ENCODE measurements around the gene AUH.

The AUH gene

DNA sequence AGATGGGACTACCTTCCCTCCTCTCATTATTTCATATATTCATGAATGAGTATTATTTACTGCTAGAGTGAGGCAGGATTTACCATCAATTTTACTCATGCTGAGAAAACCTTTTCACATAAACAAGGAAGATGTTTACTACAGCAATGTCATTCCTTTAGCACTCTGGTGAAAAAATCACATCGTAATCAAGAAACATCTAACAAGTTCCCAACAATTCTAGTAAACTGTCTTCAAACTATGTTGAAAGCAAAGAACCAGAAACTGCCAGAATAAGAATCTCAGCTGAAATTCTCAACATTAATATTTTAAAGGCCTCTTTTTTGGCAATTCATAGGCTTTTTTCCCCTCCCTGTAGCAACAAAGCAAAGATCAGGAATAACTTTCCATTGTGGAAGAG is 28.2 kb downstream of the AUH start:
- no peak for DNase-seq

DNA sequence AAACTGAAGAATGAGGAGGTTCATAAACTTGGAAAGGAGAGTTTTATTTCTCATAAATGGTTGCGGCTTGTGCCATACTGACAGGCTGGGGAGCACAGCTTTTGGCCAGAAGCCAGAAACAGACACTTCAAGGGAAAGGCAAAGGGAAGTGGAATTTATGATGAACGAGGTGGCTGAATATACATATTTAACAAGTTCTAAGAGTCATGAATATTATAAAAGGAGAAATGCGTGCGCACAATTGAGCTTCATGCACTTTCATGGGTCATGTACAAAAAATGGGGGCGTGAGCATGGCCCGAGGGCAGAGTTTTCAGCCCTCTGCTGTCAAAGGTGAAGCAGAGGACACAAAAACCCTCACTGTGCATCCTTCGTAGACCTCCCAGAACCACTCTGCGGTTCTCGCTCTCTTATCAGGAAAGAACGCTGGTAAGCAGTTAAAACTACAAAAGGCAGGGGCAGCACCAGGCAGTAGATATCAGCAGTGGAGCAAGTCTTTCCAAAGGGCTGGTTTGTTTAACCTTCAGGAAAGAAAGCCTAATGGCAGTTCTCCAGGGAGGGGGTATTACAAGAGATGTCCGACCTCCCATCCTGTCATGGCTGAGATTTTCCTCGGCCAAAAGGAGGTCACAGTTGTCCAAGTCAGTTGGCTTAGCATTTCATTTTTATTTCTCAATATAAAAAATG is 29.0 kb downstream of the AUH start:
- no peak for DNase-seq

DNA sequence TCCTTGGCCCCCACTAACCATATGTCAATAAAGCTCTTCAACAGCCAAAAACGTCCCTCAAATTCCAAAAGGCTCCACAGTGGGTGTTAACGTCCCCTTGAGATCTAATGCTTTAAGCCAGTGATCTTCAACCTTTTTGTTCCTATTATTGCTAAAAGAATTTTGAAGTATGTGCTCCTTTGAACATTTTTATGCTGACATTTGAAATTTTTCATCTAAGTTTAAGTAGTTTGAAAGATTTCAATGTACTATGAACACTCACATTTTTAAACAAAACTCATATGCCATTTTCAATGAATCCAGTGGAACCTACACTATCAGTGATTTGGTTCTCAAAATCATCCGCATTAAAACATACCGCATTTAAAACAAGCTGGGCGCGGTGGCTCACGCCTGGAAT is 29.9 kb downstream of the AUH start:
- DNase-seq: no peak

DNA sequence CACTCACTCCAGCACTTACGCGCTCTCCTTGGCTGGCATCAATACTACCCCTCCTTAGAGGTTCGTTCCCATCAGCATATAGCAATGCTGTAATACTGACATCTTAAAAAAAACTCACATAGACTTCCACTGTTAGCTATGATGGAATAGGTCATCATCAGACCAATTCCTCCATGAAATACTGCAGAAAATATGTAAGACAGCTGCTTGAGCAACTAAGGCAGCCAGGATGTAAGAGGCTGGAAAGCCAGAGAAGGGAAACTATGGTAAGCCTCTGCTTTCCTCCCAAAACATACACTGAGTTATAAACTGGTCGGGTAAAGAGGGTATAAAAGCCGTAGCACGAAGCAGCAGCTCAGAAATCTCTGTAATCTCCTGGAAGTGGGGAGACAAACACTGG is 33.5 kb downstream of the AUH start:
- no peak for DNase-seq

DNA sequence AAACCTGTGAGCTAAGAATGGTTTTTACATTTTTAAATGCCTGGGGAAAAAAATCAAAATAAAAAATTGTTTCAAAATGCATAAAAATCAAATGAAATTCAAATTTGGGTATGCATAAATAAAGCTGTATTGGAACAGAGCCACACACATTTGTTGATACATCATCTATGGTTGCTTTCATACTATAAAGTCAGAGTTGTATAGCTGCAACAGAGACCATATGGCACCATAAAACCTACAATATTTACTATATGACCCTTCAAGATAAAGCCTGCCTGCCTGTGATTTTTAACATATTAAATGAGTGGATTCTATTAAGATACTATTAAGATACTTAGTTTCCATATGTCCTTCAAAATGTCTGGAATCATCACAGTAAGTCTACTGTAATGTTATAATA is 40.0 kb downstream of the AUH start:
- DNase-seq: no peak

DNA sequence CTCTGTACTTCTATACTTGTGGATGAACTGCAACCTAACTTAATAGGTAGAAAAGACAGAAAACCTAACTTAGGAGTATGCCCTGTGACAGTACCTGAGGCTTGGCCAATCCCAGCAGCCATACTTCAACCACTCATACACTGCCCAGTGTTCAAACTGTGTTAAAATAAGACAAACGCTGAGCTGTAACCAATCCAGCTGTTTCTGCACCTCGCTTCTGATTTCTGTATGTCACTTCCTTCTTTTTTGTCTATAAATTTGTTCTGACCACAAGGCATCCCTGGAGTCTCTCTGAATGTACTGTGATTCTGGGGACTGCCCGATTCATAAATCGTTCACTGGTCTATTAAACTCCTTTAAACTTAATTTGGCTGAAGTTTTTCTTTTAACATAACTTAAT is 41.4 kb downstream of the AUH start:
- no peak for DNase-seq

DNA sequence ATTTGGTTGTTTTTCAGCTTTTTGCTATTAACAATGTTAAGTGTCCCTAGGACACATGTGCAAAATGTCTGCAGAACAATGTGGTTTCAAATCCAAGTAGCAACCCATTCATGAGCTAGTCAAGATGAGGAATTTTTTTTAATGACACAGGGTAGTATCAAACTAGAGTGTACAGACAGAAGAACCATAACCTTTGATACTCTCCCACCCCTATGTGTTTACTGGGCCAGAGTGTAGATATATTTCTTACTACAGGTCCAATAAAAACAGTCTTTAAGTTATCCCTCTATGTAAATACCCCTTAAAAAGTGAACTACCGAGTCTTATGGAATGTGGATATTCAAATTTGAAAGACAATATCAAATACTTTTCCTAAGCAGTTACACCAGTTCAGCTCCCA is 45.6 kb downstream of the AUH start:
- DNase-seq: no peak

DNA sequence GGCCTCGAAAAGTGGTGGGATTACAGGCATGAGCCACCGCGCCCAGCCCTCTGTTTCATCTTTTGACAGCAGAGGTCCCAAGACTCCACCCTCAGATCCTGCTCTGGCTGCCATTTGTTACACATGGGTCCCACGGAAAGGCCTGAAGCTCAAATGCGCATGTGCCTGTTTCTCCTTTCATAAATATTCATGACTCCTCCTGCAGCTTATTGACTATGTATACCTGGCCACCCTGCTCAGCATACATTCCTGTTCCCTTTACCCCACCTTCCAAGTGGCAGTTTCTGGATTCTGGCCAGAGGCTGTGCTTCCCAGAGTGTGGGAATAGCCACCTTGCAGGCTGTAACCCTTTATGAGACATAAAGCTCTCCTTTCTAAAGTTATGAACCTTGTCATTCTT is 46.5 kb downstream of the AUH start:
- no peak for DNase-seq

DNA sequence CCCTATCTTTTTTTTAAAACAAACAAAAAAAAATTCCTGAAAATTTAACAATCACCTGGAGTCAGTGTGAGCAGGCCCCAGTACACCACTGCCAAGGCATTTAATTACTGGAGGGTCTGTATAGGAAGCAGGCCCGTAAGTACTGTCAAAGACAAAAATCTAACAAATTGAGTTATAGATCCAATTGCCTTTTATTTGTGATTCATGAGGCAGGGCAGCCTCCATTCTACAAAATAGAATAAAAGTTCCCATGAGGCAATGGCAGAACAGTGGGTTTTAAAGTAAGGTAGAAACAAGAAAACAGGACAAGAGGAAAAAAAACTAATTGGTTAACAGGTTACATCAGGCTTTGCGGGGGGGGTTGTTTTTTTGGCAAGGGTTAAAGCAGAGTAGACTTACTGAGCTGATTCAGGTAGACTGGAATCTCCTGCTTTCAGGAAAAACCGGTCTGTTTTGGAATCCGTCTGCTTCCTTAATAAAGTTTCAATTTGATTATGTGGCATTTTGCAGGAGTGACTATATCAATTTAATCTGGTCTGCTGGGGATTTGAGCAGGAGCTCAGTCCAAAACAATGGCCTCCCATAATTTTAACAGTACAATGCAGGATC is 48.9 kb downstream of the AUH start:
- no peak for DNase-seq

DNA sequence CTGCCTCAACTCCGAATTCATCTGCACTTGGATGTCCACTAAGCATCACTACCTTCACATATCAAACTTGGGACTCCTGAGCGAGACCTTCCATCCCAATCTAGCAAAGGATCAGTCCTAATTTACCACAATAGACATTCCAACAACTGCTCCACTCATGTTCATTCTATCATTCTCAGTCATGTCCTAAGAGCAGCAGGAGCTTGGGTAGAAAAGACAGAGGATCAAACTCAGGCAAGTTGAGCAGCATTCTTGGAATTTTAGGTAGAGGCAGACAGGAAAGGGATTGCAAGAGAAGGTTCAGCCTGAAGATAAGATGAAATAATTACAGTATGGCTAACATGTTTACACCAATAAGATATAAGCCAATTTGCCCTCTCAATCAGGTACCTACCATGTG is 51.7 kb downstream of the AUH start:
- DNase-seq: no peak

DNA sequence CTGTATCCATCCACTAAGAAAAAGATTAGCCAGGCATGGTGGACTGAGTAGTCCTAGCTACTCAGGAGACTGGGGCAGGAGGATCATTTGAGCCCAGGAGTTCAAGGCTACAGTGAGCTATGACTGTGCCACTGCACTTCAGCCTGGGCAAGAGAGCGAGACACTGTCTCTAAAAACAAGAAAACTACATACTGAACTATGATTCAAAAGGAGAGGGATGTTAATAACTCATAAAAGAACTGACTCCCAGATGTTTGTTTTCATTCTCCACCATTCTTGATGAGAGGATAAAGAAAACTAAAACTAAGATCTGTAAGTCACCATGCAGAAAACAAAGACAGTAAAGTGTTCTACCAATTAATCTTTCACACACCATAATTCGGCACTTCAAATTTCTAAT is 53.5 kb downstream of the AUH start:
- DNase-seq: no peak

DNA sequence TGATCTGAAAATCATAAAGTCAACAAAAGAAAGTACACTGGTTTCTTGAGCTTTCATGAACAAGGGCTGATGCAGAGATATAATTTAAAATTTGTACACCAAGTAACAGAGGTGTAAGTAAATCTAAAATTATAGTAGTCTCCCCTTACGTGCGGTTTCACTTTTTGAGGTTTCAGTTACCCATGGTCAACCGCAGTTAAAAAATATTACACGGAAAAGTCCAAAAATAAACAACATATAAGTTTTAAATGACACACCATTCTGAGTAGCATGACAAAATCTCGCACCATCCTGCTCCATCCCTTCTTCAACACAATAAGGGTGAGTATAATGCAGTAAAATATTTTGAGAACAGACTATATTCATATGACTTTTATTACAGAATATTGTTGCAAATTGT is 54.4 kb downstream of the AUH start:
- no peak for DNase-seq

DNA sequence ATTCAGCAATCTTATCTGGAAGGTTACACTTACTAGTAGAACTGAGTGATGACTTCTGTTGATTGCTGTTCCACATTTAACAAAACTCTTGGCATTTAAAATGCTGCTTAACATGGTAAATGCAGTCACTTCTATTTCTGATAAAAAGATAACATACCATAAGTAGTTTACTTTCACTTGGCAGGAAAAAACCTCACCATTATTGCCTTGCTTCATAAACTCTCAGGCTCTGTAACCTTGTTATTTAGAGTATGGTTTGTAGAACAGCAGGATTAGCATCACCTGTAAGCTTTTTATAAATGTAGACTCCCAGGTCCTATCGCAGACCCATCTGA is 55.5 kb downstream of the AUH start:
- no peak for DNase-seq

DNA sequence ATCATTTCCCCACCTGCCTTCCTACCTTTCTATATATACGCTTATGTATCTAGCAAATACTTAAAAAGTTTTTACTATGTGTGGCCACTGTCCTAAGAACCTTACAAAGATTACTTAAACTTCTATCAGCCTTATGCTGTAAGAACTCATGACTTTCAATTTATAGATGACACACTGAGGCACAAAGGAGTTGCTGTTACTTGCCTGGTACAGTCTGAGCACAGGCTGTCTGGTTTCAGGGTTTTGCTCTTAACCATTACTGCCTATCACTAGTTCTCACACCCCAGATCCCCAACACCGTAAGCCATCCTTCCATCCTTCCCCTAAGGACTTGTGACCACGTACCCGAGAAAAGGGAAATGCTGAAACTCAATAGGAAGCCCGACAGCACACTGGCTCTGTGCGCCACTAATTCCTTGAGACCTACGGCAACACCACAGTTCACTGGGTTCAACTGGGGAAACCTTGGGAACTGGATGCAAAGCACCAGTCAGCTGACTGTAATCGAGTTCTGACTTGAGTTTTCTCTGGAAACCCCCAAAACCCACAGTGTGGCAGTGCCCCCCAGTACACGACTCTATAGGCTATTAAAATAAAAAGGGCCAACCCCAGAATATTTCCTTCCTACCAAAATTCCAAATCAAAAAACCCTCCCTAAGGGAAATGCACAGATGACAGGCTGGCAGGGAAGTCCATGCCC is 56.0 kb downstream of the AUH start:
- no peak for DNase-seq

DNA sequence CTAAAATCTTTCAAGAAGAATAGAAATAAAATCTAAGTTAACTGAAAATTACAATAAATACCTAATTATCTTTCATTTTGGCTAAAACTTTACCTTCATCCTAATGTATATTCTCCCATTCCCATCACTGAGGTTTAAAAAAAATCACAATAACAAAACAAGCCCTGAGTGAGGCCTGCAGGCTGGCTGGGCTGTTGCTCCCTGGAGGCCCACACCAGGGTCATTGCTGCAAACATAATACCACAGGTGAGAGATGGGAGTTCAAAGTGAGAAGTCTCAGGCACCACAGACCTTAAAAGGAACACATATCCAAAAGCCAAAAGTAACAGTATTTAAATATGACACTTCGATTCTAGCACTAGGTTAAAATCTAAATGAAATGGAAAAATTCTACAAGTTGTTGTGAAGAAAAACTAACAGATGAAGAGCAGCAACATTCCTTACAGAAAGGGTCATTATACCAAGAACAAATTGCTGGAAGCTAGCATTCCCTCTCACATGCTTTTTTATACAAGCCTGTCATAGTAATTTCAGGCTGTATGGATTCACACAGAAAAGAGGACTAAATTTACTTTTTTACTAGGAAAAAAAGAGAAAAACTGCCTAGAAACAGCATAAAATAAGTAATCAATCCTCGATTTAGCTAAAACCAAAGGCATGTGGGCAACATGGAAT is 57.8 kb downstream of the AUH start:
- no peak for DNase-seq

DNA sequence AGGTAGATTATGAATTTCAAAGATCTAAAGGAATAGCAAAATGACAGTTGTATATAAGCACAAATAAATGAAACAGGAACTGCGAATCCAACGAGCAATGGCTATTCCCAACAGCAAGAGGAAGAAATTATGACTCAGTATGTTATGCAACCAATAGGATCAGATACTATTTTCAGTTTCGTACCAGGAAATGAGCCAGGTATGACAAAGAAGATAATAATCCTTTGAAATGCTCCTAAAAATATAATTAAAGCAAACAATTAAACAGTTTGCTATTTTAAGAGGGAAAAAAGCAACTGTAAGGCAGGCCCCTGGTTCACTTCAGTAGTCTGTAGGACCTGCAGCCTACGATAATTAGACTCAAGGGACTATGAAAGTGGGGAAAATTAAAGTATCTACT is 58.9 kb downstream of the AUH start:
- no peak for DNase-seq

DNA sequence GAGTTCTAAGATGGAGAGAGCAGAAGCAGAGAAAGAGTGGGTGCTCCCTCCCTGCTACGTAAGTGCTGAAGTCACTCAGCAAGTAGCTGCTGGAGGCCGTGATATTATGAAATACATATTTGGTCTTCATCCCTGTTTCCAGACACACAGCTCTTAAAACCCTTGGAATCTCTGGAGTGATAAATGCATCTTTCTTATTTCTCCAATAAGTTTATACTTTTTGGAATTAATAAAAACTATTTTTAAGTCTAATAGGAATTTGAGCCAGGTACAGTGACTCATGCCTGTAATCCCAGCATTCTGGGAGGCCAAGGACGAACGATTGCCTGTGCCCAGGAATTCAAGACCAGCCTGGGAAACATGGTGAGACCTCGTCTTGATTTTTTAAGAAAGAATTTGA is 60.6 kb downstream of the AUH start:
- no peak for DNase-seq

DNA sequence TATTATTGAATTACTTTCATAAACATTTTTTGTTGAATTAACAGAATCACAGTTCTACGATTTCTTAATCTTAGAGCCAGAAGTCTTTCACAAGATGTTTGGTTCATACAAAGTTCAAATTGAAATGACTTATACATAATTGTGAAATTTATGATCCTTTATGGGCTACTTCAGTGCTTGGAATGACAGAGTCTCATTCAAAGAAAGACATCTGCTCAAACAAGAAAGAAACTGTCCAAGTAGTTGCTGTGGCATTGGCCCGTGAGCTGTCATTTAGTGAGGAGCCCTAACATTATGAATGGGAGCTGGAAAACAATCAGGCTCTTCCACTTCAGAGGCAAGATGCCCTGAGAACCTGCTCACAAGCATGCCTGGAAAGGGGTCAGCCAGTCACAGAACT is 63.4 kb downstream of the AUH start:
- no peak for DNase-seq

DNA sequence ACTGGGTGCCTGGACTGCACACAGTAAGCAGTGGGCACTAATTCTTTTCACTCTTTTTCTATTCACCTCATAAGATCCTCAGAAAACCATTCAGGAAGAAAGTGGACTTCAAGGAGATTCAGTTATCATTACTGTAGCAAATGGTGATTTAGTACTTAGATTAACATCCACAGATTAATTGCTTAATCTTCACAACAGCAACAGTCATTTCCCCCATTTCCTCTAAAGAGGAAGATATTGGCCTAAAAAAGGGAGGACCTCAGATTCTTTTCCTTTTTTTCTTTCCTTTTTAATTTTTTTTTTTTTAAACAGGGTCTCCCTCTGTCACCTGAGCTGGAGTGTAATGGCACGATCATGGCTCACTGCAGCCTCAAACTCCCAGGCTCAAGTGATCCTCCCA is 64.4 kb downstream of the AUH start:
- DNase-seq: no peak

DNA sequence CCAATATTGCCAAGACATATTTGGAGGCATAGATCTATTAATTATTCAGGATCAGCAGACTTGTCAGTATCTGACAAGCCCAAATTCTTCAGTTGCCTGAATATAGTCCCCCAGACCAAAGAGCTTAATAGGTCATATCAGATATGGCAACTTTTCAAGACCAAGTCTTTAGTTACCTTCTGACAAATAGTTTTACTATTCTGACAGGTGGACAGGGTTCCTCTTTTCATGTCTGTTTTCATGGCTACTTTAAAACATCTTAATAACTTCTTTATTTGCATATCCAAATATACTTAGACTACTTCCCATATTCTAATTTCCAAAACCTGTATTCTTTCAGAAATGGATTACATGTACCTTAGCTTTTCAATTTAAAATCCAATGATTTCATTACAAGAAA is 65.4 kb downstream of the AUH start:
- DNase-seq: no peak

DNA sequence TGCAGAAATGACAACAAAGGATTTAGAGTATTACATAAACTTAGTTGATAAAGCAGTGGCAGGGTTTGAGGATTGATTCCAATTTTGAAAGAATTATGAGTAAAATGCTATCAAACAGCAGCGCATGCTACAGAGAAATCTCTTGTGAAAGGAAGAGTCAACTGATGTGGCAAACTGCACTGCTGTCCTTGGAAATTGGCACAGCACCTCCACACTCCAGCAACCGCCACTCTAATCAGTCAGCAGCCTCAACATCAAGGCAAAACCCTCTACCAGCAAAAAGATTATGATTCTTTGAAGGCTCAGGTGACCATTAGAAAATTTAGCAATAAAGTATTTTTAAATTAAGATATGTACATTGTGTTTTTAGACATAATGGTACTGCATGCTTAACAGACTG is 66.4 kb downstream of the AUH start:
- no peak for DNase-seq

DNA sequence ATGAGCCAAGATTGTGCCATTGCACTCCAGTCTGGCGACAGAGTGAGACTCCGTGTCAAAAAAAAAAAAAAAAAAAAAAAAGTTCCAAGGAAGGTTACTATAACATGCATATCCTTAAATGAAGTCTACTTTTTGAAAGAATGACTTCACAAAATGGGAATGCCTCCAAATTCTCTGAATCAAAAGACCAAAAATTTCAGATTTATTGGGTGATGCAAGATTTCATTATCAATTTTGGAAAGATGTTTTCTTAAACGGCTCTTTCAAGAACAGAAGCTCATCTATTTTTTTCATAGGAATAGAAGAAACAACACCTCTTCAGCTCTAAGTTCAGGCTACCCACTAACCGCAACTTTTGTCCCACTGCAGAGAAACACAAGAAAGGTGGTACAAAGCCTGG is 69.9 kb downstream of the AUH start:
- no peak for DNase-seq

DNA sequence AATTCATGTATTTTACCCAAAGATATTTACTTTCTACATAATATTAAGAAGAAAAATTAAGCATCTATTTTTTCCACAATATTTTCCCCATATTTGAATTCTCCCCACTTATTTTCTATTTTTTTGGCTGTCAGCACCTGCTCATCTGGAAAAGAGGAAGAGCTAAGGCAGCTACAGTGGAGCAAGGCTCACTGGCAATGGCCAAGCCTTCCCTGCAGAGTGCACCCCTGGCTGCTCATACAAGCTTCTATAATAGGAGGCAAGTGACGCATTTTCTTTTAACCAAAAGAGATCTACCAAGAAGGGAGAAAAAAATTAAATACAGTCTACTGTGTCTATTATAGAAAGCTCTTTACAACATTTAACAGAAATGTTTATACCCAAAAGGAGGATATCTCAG is 72.5 kb downstream of the AUH start:
- no peak for DNase-seq

DNA sequence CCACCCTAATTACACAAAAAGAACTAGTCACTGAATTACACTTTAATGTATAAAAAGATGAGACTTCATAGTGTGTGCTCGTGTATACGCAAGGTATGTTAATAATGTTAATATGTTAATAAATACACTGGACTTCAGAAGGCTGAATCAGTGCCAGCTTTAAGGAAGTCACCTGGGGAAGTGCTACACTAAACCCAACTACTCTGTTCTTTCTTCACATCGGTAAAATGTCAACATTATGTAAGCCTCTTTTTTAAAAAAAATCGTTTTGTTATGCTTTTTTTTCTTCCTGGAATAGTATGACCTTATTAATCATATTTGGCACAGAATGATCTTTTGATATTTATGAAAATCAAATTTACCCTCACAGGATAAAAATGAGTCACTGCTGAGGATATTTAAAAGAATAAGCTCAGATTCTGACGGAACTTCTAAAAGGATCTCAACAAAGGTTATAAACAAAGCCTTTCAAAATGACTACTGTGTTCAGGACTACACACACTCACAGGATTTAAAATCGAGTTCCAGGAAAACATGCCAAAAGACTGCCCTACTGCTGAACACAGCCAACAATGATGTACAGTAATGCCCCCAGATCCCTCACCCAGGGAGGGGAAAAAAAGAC is 75.9 kb downstream of the AUH start:
- DNase-seq: no peak
